G401 (cell line): Measurements from ENCODE around the gene RPS15A. TPM values are rescaled to one million over a fixed set of nuclear protein-coding genes. Genes with fewer than 3 reads are reported as not detected.

Experiments used
- DNase-seq: peaks from one replicate; pipeline ENCODE4 v3.0.0-alpha.2; 2015; ENCODE audit warnings: low spot score
- in situ Hi-C: cut with HindIII; loops from 2 replicates; pipeline ENCODE4 v1.10.0; 2016; ENCODE audit warnings: low sequenced_read_pairs, mixed read lengths
- total RNA-seq: library from RNA; depleted of rRNA; stranded (reverse); fragments of >200 nt; shearing (Covaris generic); gene quantifications from 2 replicates; pipeline ENCODE4 v1.2.3, GENCODE V29; 2014; rRNA removed

RPS15A gene
- 1,175 and 2,046 TPM in 2 replicates for total RNA-seq

DNA sequence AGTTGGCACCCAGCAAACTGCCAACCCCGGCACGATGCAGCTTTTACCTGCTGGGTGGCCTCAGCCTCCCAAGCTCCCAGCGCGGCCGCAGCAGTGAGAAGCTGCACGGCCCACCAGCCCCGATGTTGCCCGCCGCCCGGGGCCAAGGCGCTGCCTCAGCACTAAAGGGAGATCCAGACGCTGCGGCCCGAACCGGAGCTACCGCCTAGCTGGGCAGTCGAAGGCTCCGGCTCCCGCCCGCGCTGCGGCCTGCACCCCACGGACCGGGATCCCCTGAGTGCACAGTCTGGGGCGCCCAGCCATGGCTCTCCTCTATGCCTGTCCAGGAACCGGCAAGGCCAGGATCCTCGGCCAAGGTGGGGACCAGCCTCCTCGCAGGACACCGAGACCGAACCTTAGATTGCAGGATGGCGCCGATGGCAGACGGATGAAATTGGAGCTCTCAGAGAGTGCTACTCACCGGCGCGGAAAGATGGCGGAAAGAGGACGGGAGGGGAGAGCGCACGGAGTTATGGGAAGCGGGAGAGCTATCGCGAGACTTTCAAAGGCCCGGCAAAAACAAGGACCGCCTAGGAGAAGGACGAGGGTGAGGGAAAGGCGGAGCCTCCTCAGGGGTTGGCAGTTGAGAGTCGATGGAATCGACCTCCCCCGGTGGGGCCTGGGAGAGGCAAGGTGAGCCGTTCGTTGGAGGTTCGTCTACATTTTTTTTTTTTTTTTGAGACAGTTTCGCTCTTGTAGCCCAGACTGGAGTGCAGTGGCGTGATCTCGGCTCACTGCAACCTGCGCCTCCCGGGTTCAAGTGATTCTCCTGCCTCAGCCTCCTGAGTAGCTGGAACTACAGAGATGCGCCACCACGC lies at the start of gene RPS15A:
RPS15A (minus strand) TSS at position 485 of the 857 bp plus-strand sequence. CDS start 1,221 bp downstream, outside the sequence.
- in situ Hi-C loops = no loop called here
- DNase-seq = peak; percentile 98

DNA sequence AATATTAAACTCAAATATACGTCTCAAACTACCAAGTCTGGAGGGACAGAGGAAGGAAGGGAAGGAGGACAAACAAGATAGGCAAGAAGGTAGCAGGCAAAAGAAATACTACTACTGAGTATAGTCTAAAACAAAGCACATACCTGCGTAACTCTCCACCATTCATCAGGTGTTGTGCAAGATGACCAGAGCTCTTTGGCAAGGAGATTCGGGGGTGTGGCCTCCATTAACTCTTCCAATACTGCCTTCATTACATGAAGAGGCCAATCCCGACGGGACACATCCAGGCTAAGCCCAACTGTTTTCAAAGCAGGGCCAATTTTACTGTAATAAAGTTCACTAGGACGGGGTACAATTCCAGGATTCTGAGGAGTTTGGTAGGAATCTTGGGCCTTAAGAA lies 49.4 kb upstream of the RPS15A start:
- no peak for DNase-seq
- in situ Hi-C loops = no loop called here

DNA sequence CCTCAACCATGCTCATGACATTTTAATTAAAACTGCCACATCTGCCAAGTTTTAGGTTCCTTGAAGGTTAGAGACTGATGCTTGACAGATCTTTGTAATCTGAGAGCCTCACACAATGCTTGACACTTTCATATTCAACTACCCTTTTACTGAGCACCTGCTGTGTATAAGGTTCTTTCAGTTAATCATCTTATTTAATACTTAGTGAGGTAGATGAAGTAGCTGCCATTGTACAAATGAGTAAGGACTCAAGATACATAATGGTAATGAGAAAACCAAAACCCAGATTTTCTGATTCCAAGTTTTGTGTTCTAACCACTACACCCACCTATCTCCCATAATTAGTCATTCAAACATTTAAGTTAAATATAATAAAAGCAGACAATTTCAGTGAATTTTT lies 46.6 kb upstream of the RPS15A start:
- in situ Hi-C loops = no loop called here
- no peak for DNase-seq

DNA sequence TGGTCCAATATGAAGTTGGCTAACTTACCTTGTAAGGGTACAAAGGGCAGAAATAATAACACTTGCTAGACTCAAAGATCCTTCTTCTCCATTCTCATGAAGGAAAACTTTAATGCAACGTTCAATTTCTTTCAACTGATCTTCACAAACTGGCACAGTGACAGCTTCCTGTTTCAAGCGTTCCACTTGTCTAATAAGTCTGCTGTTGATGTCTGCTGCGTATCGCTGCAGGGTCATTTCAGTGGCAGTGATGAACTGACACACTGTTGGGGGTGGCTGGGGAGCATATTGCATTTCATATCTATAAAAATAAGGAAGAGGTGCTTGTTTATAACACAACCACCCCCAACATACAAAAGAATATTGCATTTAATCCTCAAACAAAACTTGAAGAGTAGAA lies 44.7 kb upstream of the RPS15A start:
- no peak for DNase-seq
- in situ Hi-C loops = no loop called here

DNA sequence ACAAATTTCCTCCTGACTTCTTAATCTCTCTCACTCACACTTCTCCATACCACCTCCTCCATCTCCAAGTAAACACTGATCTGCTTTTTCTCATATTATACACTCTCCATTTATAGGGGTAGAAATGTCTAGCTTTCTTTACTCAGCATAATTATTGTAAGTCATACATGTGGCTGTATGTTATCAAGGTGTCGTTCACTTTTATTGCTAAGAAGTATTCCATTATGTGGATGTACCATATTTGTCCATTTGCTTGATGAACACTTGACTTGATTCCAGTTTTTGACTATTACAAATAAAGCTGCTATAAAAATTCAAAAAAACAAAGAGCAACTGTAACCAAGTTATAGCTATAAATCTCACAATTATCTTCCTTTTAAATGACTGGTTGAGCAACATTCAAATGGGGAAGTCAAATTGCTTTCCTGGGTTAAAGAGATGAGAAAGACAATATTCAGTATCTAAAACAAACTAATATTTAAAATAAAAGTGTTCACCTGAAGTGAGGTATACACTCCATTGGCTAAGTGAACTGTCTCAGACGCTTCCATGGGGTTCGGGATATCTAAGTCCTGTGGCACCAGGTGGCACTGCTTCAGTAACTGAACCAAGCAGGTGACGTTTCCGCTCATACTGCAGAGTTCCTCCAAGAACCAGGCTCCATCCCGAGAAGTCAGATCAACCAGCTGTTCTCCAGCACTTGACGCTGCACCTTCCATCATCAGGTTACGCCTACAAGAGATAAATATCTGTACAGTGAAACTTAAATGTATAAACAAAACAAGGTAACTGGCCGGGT lies 43.8 kb upstream of the RPS15A start:
- DNase-seq = peak; percentile 51
- in situ Hi-C loops = no loop called here

DNA sequence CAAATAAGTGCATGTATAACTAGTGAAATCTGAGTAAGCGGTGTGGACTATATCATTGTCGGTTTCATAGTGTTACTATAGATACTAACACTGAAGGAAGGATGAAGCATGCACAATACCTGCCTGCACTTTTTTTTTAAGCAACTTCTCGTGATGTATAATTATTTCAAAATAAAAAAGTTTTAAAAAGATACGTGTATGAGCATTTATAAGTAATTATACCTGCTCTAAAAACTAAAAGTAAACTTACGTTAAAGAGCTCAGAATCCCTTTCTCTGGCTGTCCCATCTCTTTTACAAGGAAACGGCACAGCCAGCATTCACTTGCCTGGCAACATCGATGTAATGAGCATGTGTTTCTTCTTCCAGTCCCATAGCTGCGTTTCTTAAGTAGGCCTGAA lies 42.5 kb upstream of the RPS15A start:
- in situ Hi-C loops = no loop called here
- no peak for DNase-seq

DNA sequence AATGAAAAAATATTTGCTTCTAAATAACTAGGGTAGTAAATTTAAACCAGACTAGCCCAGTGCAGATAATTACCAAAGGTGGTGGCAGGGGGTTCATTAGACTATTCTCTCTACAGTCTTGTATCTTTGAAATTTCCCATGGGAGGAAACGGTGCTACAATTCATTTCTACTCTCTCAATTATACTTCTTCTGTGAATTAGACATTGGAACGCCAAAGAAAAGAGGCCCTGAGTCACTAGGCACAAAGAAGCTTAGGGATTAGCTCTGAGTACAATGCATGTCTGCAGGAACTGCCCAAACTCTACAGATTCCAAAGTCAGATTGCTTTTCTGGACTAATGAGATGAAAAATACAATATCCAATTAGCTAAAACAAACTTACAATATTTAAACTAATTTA lies 41.9 kb upstream of the RPS15A start:
- DNase-seq = no peak
- in situ Hi-C loops = no loop called here

DNA sequence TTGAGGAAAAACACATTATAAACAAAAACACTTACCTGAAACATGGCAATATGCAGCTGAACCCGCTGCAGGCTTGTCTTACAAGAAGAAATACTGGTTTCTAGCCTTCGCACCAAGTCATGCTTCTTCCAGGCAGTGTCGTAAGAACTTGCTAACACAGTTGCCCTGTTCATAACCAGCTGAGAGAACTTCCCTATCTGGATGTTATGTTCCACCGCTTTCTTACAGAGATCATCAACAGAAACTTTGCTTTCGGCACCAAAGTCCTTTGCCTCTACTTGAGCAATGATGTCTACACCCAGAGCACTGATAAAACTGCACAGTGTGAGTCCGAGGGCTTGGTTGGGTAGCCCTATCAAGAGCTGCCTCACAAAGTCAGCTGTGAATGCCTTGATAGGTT lies 39.1 kb upstream of the RPS15A start:
- in situ Hi-C loops = no loop called here
- no peak for DNase-seq

DNA sequence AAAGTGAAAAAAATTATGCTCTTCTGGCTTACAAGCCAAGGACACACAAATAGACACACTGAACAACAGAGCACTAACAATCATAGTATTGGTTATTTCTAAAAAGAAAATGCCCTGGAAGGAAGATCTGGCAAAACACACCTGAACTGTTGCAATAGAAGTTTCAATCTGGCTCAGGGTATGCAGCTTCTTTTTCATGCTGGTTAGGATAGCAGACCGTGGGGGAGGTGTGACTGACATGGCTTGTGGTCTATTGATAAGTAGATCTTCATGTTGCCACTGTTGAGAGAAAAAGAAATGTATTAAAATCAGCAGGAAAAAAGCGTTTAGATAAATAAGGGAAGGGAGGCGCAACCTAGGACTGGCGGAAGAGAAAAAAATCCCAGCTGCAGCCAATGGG lies 37.8 kb upstream of the RPS15A start:
- in situ Hi-C loops = no loop called here
- no peak for DNase-seq

DNA sequence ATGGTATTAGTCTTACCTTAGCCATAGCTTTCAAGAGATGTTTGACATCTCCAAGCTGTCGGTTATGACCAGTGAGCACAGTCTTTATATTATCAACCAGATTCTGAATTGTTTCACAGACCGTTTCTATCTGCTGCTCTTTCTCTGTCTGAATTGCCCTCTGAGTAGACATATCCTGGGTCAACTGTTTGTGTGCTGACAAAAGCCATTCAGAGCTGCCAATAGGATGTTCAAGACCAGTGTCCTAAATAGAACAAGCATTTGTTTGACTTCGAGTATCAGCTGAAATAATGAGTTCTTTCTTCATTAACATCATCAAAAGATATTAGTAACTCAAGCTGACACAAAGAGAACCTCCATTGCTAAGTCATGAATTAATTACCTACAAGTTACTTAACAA lies 26.2 kb upstream of the RPS15A start:
- no peak for DNase-seq
- in situ Hi-C loops = loop anchor here (25.0 kb wide), 1 partner anchor 146 kb away; no protein-coding TSS in a partner anchor

DNA sequence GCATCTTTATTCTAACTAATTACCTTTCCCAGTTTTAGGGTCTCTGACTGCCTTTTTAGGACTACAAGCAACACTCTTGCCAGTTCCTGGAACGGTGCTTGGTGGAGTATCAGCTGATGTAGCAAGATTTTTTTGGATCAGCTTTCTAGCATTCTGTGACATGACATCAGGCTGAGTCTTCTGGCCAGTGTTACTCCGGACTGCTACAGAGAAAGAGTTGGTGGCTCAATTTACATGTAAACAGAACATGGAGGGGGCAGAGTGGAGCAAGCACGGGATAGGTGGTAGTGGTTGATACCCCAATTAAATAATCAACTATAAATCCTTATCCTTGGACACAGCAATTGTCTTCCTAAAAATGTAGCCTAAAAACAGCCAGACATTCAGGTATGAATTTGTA lies 21.8 kb upstream of the RPS15A start:
- in situ Hi-C loops = loop anchor here (25.0 kb wide), 1 partner anchor 150 kb away; no protein-coding TSS in a partner anchor
- no peak for DNase-seq

DNA sequence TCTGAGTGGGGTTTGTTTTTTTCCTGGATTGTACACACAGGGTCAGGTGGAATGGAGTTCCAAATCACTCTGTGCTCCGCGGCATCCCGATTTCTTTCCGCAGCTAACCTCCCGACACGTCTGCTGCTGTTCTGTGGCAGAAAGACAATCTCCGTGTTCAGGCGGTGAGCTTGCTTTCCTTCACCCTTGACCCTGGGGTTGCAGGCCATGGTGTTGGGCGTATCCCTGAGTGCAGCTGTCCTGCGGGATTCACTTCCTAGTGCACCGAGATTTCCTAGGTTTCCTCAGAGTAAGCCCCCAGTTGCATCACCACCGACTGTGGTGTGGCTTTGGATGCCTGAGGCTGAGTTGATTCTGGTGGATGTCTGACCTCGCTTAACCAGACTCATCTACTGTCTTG lies 19.0 kb upstream of the RPS15A start:
- DNase-seq = no peak
- in situ Hi-C loops = loop anchor here (25.0 kb wide), 1 partner anchor 153 kb away; no protein-coding TSS in a partner anchor

DNA sequence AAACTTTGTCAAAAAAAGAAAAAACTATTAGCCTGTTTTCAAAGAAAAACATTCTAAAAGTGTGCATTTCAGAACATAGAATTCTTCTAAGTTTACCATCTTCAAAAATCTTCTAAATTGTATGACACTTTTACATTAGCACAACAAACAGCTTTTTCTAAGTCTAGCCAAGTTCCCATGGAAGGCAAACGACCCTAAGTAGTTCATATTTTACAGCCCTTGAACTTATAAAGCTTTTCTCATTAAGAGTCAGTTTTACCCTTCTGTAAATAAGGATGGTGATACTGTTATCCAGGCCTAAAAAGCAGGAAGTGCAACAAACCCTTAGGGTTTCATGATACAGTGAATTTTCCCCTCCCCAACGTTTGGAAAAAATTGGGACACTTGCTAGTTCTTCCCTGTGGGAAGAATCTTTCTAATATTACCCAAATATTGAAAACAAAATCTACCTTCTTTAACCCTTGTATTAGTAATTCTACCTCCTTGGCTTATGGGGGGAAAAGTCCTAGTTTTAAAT lies 15.2 kb upstream of the RPS15A start:
- no peak for DNase-seq
- in situ Hi-C loops = loop anchor here (25.0 kb wide), 1 partner anchor 157 kb away; no protein-coding TSS in a partner anchor

DNA sequence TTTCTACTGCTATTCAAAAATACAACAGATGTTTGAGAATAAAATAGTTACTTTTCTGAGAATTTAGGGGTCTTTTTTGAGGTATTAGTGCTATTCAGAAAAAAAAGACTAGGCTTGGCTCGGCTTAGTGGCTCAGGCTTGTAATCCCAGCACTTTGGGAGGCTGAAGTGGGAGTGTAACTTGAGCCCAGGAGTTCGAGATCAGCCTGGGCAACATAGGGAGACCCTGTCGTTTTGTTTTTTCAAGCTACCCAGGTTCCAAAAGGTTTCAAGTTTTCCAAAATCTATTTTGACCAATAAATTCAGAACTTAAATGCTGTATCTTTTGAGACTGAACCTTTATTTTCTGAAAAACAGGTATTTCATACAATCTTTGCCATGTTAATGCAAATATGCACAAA lies 14.4 kb upstream of the RPS15A start:
- DNase-seq = no peak

DNA sequence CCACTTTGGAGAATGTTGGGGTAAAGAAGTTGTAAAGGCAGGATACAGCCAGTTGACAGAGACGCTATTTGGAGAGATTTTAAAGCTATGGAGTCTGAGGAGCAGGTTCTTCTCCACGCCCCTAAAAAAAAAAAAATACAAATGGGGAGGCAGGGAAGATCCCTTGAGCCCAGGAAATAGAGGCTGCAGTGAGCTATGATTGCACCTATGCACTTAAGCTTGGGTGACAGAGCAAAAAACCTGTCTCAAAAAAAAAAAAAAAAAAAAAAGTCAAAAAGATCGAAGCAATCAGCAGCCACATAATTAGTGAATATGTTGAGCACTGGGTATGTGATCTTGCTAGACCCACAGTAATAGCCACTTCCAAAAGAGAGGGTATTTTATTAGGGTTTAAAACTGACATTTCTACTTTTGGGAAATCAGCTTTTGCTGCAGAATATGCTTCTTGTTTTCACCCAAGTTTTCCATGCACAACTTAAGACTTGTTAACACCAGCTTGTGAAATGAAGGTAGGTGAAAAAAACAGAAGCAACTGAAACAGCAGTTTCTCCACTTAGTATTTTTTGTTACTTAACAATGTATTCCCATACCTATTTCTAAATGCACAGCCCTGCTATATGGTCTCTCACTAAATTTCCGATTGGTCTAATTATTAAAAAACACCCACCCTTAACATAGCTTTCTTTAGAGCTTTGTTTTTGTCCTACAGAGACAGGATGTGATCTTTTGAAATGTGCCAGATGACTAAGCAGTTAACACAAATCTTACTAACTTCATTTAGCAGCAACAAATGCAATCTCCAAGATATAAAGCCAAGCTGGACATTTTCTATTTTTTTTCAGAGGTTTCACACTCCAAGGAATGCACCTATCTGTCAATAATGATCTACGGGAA lies 13.7 kb upstream of the RPS15A start:
- no peak for DNase-seq
- in situ Hi-C loops = loop anchor here (25.0 kb wide), 1 partner anchor 158 kb away; no protein-coding TSS in a partner anchor

More for the DNA sequence above, 14.4 kb upstream of the RPS15A start:
- in situ Hi-C loops = loop anchor here (25.0 kb wide), 1 partner anchor 158 kb away; no protein-coding TSS in a partner anchor

DNA sequence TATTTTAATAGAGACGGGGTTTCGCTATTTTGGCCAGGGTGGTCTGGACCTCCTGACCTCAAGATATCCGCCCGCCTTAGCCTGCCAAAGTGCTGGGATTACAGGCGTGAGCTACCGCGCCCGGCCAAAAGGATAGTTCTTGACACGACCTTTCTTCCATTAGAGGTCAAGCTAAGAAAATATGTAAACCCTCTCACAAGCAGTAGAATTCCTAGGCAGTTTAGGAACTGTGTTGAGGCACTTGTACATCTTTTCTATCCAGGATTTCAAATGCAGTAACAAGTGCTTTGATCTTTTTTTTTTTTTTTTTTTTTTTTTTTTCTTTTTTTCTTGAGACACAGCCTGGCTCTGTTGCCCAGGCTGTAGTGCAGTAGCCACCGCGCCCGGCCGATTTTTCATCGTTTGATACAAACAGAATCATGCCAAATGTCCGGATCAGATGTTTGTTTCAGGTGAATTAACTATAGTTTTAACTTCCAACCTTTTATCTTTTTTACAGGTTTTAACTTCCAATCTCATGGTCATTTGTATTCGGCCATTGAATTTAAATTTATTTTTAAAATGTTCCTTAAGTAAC lies 12.7 kb upstream of the RPS15A start:
- no peak for DNase-seq
- in situ Hi-C loops = loop anchor here (25.0 kb wide), 1 partner anchor 159 kb away; no protein-coding TSS in a partner anchor

DNA sequence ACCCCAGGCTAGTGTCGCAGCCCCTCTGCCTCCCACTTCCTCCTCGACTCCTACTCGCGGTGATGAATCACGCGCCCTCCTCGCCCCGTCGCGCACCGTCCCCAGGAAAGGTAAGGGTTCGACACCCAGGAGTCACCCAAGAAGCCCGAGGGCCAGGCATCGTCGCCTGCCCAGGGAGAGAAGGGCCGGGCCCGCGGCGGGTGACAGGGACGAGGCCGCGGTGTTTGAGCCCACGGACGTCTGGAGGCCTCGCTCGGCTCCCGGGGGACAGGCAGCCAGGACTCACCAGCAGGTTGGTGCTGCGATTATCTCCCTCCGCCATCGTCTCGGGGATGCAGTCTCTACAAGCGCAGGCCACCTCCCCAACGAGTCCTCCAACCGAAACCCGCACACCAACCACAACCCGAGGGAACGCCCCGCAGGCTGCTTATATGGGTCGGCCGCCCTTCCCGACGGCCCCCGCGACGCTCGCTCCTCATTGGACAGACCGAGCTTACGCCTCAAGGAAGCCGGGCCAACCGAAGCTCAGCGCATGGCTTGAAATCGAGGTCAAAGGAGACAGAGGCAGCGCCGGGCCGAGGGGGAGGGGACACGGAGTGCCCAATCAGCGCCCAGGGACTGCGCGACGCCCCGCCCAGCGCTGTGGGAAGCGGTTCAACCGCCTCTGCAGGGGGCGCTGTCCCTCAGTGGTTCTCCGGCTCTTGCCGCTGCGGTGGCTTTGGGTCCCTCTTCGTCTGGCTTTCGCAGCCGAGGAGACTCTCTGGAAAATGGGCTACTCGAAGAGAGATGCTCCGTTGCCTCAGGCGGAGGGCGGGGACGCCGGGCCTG lies 11.2 kb upstream of the RPS15A start, which contains the start of gene ARL6IP1:
ARL6IP1 (minus strand) TSS at position 405 of the 828 bp plus-strand sequence; CDS start at position 322, 83 bp downstream.
- peak; percentile 99 for DNase-seq
- in situ Hi-C loops = loop anchor here (25.0 kb wide), 1 partner anchor 161 kb away; no protein-coding TSS in a partner anchor
